D721Med (cell line): ENCODE results near the gene OPN3.
A peak's percentile ranks its signal among the peaks of the same experiment; 100 is the strongest.
"Not testable (repeated sequence)": the region's sequence is repeated elsewhere in the genome, so short reads cannot be mapped to it uniquely, and the experiment has no call there.

Experiments
- DNase-seq: peaks from one replicate; pipeline ENCODE4 v3.0.0; 2011; ENCODE audit warnings: low spot score; ENCODE audit not compliant: insufficient read length
- FAIRE-seq: peaks from 2 replicates; lab custom pipeline; 2011; peaks lifted over from hg19 to GRCh38; lab: Jason Lieb, UNC
- TF ChIP-seq, protein P1 (sequence below): IDR thresholded peaks from 2 replicates; pipeline ENCODE4 v1.5.1; 2012; ENCODE audit warnings: mild to moderate bottlenecking, control low read depth; ENCODE audit not compliant: insufficient read depth; ENCODE audit errors: missing control alignments

OPN3 gene

DNA sequence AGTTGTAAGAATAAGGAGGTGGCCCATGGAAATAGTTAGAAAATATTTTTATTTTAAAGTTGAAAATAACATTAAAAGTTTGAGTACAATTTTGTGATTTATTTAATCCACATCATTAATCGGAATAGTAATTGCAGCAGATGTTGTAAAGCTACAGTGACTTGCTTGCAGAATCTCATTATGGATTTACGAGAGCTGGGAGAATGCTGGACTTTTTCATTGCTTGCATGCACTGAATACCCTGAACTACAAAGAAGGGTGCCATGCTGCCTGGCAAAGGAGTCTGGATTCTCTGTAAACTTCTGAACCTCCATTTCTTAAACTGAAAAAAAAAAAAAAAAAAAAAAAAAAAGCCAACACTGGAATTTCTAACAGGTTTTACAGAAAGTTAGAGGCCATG lies 38.4 kb upstream of the OPN3 start:
- TF ChIP-seq, protein P1, sequence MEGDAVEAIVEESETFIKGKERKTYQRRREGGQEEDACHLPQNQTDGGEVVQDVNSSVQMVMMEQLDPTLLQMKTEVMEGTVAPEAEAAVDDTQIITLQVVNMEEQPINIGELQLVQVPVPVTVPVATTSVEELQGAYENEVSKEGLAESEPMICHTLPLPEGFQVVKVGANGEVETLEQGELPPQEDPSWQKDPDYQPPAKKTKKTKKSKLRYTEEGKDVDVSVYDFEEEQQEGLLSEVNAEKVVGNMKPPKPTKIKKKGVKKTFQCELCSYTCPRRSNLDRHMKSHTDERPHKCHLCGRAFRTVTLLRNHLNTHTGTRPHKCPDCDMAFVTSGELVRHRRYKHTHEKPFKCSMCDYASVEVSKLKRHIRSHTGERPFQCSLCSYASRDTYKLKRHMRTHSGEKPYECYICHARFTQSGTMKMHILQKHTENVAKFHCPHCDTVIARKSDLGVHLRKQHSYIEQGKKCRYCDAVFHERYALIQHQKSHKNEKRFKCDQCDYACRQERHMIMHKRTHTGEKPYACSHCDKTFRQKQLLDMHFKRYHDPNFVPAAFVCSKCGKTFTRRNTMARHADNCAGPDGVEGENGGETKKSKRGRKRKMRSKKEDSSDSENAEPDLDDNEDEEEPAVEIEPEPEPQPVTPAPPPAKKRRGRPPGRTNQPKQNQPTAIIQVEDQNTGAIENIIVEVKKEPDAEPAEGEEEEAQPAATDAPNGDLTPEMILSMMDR: no peak
- no peak for FAIRE-seq
- DNase-seq: no peak

DNA sequence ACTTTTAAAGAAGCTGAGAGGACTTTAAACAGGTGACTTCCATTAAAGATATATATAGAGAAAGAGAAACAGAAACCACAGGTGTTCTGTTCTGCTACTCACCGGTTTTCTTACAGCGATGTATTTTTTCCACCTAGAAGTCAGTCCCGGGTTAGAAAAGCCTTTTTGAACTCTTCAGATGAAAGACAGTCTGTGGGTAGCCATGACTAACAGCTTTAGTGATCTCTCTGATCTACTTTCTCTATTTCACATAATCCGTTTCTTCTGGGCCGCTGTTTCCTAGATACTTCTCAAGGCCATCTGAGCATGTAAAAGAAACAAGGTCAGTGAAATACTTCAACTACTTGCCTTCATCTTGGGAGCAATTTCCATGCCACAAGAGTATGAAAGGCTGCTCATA lies 37.0 kb upstream of the OPN3 start:
- no peak for DNase-seq
- TF ChIP-seq, protein P1: no peak
- FAIRE-seq: no peak

DNA sequence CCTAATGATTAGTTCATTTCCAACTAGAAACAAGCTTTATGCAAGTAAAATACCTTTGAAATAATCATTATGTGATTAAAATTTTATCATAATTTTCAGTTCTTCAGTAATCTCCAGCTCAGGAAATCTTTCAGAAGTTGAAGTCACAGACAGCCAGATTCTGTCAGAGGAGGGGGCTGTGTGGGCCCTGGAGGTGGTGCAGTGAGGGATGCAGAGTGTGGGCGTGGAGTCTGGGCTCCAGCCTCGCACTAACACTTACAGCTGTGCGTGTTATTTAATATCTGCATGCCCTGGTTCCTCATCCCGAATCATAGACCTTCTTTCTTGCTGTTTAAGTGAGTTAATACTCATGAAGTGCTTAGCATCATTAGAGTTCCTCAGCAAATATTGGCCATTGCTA lies 35.8 kb upstream of the OPN3 start:
- DNase-seq (no peak), FAIRE-seq (no peak)
- TF ChIP-seq, protein P1: no peak

DNA sequence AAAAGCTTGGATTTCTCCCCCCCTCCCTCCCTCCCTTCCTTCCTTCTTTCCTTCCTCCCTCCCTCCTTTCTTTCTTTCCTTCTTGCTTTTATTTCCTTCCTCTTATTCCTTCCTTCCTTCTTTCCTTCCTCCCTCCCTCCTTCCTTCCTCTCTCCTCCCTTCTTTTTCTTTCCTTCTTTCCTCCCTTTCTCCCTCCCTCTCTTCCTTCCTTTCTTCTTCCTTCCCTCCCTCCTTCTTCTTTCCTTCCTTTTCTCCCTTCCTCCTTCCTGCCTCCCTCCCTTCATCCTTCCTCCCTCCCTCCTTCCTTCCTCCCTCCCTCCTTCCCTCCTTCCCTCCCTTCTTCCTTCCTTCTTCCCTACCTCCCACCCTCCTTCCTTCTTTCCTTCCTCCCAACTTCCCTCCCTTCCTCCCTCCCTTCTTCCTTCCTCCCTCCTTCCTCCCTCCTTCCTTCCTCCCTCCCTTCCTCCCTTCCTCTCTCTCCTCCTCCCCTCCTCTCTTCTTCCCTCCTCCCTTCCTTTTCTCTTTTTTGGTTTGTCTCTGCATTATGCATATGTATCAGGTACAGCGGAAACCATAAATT lies 34.7 kb upstream of the OPN3 start:
- DNase-seq (no peak), FAIRE-seq (no peak)
- TF ChIP-seq, protein P1: no peak

DNA sequence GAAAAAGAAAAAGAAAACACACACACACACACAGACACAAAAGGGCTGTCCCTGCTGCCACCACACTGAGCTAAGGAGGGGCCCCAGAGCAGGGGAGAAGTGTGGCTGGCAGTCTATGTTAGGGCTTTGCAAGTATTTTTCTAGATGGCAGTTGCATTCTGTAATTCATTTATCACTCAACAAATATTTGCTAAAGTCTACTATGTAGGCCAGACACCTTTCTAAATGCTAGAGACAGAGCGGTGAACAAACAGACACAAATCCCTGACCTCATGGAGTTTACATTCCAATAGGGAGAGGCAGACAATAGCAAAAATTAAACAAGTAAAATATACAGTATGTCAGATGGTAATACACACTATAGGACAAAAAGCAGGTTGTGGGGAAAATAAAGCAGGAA lies 32.1 kb upstream of the OPN3 start:
- TF ChIP-seq, protein P1: no peak
- DNase-seq: no peak
- FAIRE-seq: no peak

DNA sequence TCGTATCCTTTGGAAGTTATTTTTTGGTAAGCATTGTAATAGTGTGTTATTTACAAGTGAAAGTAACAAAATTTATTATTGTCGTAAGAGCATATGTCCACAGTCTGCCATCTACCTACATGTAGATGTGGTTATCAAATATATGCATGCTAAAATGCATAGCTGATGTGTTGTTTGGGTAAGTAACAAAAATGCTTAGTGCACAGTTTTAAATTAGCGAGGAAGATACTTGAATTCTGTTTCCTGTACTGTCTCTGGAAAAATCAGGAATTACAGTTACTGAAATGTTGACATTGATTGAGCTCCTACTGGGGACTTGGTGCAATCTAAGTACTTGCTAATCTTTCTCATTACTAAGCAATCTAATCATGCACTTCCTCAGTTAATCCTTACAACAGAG lies 26.2 kb upstream of the OPN3 start:
- FAIRE-seq: peak; percentile 99
- TF ChIP-seq, protein P1: no peak
- DNase-seq: no peak

DNA sequence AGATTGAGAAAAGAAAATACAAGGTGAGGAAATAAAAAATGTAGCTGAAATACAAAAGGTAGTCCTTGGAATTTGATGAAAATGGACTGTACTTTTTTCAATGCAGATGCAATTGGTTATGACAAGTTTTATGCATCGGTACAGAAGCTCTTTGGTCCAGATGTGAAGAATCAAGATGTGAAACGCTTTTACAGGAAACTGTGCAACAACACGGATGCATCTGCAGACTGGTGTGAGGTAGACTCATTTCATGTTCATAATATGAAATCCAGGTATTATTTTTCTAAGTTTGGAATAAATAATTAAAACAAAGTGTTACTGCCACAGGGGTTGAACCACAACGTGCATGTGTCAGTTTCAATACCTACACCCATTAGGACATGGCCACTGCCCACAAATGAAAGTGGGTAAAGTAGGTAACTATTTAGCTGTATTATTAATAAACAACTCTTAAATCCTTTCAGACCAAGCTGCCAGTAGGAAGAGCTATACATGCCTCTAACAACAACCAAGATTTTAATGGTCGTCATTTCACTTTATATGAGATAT lies 20.3 kb upstream of the OPN3 start:
- TF ChIP-seq, protein P1: no peak
- no peak for DNase-seq
- FAIRE-seq: no peak

DNA sequence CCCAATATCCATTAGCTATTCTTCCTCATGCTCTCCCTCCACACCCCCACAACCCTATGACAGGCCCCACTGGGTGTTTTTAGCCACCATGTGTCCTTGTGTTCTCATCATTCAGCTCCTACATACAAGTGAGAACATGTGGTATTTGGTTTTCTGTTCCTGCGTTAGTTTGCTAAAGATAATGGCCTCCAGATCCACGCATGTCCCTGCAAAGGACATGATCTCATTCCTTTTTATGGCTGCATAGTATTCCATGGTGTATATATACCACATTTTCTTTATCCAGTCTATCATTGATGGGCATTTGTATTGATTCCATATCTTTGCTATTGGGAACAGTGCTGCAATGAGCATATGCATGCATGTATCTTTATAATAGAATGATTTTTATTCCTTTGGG lies 18.8 kb upstream of the OPN3 start:
- FAIRE-seq, DNase-seq: not testable (repeated sequence)
